Erythroblast (primary cell): ENCODE results near the gene MINDY4.

ENCODE experiments used
- GATA1 ChIP-seq: IDR thresholded peaks from 2 replicates; pipeline ENCODE4 v1.6.1; 2011; ENCODE audit warnings: low read depth, mild to moderate bottlenecking, control low read depth, low read length, moderate library complexity
- POLR2A ChIP-seq: IDR thresholded peaks from 2 replicates; pipeline ENCODE4 v1.6.1; 2011; ENCODE audit warnings: mild to moderate bottlenecking, low read length

DNA sequence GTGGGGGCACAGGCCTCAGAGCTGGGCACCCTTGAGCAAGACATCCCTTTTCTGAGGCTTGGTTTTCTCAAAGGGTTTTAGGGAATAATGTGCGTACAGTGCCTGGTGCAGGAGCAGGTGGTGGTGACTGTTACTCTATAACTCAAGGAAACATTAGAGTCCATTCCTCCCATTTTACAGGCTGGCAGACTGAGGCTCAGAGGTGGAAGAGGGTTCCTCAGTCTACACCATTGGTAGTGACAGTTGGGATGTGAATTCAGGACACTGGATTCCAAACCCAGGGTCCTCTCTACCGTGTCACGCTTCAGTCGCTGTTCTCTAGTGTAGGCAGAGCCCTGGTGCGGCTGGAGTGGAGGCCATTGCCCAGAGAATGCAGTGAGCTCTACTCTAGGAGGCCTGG lies 100.4 kb downstream of the MINDY4 start:
- no peak for TF ChIP-seq POLR2A
- no peak for TF ChIP-seq GATA1
